ENCODE data around the gene PRKAG3.

DNA sequence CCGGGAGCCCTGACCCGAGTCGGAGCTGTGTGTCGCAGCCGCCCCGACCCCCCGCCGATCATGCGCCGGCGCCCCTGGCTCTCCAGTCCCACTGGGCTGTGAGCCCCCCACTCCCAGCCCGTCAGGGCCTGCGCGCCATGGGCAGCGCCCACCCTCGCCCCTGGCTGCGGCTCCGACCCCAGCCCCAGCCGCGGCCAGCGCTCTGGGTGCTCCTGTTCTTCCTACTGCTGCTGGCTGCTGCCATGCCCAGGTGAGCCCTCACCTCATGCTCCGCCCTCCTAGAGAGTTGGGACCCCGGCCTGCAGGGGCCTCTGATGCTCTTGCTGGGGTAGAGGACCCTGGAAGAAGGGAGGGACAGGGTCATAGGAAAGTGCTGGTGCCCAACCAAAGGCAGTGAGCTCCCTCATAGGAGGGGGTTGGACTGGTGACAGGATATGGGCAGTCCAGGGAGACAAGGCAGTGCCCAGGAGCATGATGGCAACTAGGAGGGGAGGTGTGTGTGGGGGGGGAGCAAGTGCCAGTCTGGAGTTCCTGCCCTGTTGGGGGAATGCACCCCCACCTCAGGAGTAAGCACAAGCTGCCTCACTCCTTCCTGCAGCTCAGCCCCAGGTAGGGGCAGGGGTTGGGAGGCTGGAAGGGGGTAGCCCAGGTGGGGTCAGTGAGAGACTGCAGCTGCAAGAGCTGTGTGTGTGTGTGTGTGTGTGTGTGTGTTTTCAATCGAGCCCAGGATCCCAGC is 49.4 kb upstream of the PRKAG3 start:
- TF ChIP-seq CTCF (IDR thresholded peaks at IDR 0.05; ENCODE audit: extremely low read depth in 1 of 2, insufficient read depth in 1 of 2, low read depth in 1 of 2, low read length in 2 of 2): no peak
- no peak for TF ChIP-seq MYC (IDR thresholded peaks at IDR 0.05; ENCODE audit: low read depth, low read length)
- TF ChIP-seq POLR2A (IDR thresholded peaks at IDR 0.05; ENCODE audit: low read depth, low read length): no peak
- peak; percentile 87 for TF ChIP-seq EZH2 (IDR thresholded peaks at IDR 0.05; ENCODE audit: borderline replicate concordance, low read depth, low read length, severe bottlenecking)

Measured in endothelial cell of umbilical vein (primary cell).